A673 (cell line): ENCODE measurements around the gene PKNOX2. TPM values are rescaled to one million over a fixed set of nuclear protein-coding genes. Genes with fewer than 3 reads are reported as not detected.

Experiments
- BruUV-seq: library from RNA; stranded (reverse); fragments of 400-500 nt; replicated peaks from 2 replicates; lab custom pipeline; 2021; lab: Mats Ljungman, UMichigan
- CTCF ChIA-PET: fragments of 300-600 bp; sonication (Branson Sonifier 250); formaldehyde crosslinking; loops from one replicate; lab custom pipeline; 2022; ENCODE audit warnings: antibody characterized with exemption; lab: Charles Lee
- POLR2A ChIA-PET: fragments of 300-600 bp; sonication (Branson Sonifier 250); formaldehyde crosslinking; loops from one replicate; lab custom pipeline; 2022; ENCODE audit warnings: antibody characterized with exemption; ENCODE audit not compliant: low non-redundant PET; lab: Charles Lee
- DNase-seq: peaks from one replicate; pipeline ENCODE4 v3.0.0-alpha.2; 2015; ENCODE audit warnings: low spot score
- H3K27ac ChIP-seq: fragments of 200-600 bp; sonication (generic); 2 replicates; pipeline ENCODE4 v1.5.1; 2016; ENCODE audit warnings: mixed run types, low read depth, mild to moderate bottlenecking, mixed read lengths, antibody characterized with exemption, low read length; ENCODE audit not compliant: poor library complexity, severe bottlenecking
- H3K27me3 ChIP-seq: fragments of 200-600 bp; sonication (generic); replicated peaks from 2 replicates; pipeline ENCODE4 v1.6.1; 2017; ENCODE audit warnings: mixed run types, low read depth, mild to moderate bottlenecking, mixed read lengths, antibody characterized with exemption, low read length; ENCODE audit not compliant: insufficient read depth, poor library complexity
- H3K36me3 ChIP-seq: fragments of 200-600 bp; sonication (generic); 2 replicates; pipeline ENCODE4 v1.6.1; 2016; ENCODE audit warnings: mixed run types, mild to moderate bottlenecking, mixed read lengths, antibody characterized with exemption, low read length; ENCODE audit not compliant: insufficient read depth, poor library complexity, severe bottlenecking
- H3K4me1 ChIP-seq: fragments of 200-600 bp; sonication (generic); 2 replicates; pipeline ENCODE4 v1.6.1; 2017; ENCODE audit warnings: mixed run types, mild to moderate bottlenecking, mixed read lengths, antibody characterized with exemption, low read length; ENCODE audit not compliant: insufficient read depth, poor library complexity, severe bottlenecking
- H3K4me3 ChIP-seq: fragments of 200-600 bp; sonication (generic); 2 replicates; pipeline ENCODE4 v1.5.1; 2016; ENCODE audit warnings: low read depth, mixed run types, mild to moderate bottlenecking, mixed read lengths, low read length; ENCODE audit not compliant: poor library complexity, severe bottlenecking
- H3K9me3 ChIP-seq: fragments of 200-600 bp; sonication (generic); 2 replicates; pipeline ENCODE4 v1.6.1; 2016; ENCODE audit warnings: mixed run types, low read depth, mild to moderate bottlenecking, mixed read lengths, antibody characterized with exemption, low read length; ENCODE audit not compliant: poor library complexity, severe bottlenecking
- CTCF ChIP-seq: fragments of 300-800, 200-600 bp; sonication (generic); conservative IDR thresholded peaks from 2 replicates; pipeline ENCODE4 v1.5.1; 2017; ENCODE audit warnings: low read depth, mild to moderate bottlenecking, antibody characterized with exemption, low read length, moderate library complexity, mixed read lengths
- EZH2 ChIP-seq: fragments of 200-600 bp; sonication (generic); IDR thresholded peaks from 2 replicates; pipeline ENCODE4 v1.6.1; 2017; ENCODE audit warnings: borderline replicate concordance, low read depth, mild to moderate bottlenecking, mixed read lengths, antibody characterized with exemption, low read length; ENCODE audit not compliant: poor library complexity, severe bottlenecking
- intact Hi-C: fragments of 100-400 bp; cut with micrococcal nuclease; formaldehyde crosslinking; loops from one replicate; pipeline ENCODE4 v1.10.0; 2022; ENCODE audit not compliant: unreplicated experiment
- total RNA-seq: library from RNA; stranded (reverse); gene quantifications from 2 replicates; pipeline ENCODE4 v1.2.3, GENCODE V29; 2021

The PKNOX2 gene
- total RNA-seq, 1 experiment from 2014 or later = 1.1 TPM

DNA sequence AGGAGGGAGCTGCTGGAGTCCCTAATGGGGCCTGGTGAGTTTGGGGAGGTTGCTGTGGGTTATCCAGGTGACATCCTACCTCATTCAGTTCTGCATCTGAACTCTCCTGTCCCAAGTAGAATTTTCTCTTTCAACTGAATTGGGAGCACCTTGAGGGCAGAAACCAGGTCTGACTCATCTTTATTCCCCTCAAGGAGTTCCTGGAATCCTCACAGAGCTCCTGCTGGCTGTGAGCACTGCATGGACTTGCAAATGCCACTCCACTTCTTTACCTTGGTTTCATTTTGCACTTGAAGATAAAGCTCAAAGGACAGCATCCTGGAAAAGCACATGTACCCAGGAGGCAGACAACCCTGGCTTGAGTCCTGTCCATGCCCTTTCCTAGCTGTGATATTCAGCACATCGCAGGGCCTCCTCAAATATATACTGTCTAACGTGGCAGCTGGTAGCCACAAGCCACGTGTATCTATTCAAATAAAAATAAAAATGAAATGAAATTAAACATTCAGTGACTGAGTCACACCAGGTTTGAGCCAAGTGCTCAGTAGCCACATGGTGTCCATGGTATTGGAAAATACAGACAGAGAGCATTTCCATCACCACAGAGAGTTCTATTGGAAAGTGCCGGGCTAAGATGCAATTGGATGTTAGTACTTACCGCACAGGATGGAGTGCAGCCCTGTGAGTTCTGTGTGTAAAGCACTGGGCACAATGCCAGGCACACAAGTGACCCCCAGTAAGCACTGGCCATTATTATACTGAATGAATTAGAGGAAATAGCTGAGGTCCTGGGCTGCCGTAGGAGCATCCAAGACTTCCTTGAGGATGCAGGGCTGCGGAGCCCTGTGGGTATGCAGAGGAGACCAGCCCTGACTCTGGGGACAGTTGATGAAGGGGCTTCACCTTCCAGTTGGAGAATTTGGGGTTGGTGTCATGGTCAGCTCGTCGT, 149.0 kb downstream of the PKNOX2 start:
- intact Hi-C loops = no loop called here
- TF ChIP-seq EZH2 = no peak
- H3K27me3 ChIP-seq = peaks cover 3% of the 10 kb centered on the region
- H3K36me3 ChIP-seq = no peaks in the 10 kb centered on the region
- no peaks in the 10 kb centered on the region for H3K9me3 ChIP-seq
- no peaks in the 10 kb centered on the region for H3K4me1 ChIP-seq
- DNase-seq = no peak
- no TSS peak for BruUV-seq
- no peak overlapping the region for H3K27ac ChIP-seq
- CTCF ChIA-PET = no interaction called here
- POLR2A ChIA-PET = no interaction called here
- H3K4me3 ChIP-seq = no peak overlapping the region

GRCh38 chr11:125314276-125315078, 149.9 kb downstream of the PKNOX2 start:
- Histone ChIP-seq H3K27me3 (peaks cover 3% of the 10 kb centered on the region), H3K4me1 (no peaks in the 10 kb centered on the region), H3K4me3 (no peak overlapping the region), H3K36me3 (no peaks in the 10 kb centered on the region), H3K9me3 (no peaks in the 10 kb centered on the region), H3K27ac (no peak overlapping the region)
- ChIA-PET CTCF (no interaction called here), POLR2A (no interaction called here)
- no TSS peak for BruUV-seq
- intact Hi-C loops = no loop called here
- DNase-seq = no peak
- TF ChIP-seq EZH2 (no peak), CTCF (no peak)

- intact Hi-C loops = no loop called here
- Histone ChIP-seq H3K36me3 (no peaks in the 10 kb centered on the region), H3K27ac (no peak overlapping the region), H3K9me3 (no peaks in the 10 kb centered on the region), H3K27me3 (peaks cover 3% of the 10 kb centered on the region), H3K4me1 (no peaks in the 10 kb centered on the region), H3K4me3 (no peak overlapping the region)
- DNase-seq = no peak
- no peak for TF ChIP-seq CTCF
- no peak for TF ChIP-seq EZH2
- POLR2A ChIA-PET = no interaction called here
- no TSS peak for BruUV-seq
- CTCF ChIA-PET = no interaction called here
Measured at GRCh38 chr11:125315079-125315740, 150.7 kb downstream of the PKNOX2 start.
